Astrocyte of the spinal cord (primary cell): ENCODE results near the gene C4BPB.

Experiments used
- DNase-seq: peaks from one replicate; pipeline ENCODE4 v3.0.0; 2011; ENCODE audit warnings: low read depth, low spot score
- H3K4me3 ChIP-seq: 2 replicates; pipeline ENCODE4 v1.5.1; 2011; ENCODE audit warnings: low read depth, mild to moderate bottlenecking, low read length, moderate library complexity
- in situ Hi-C: cut with HindIII; loops from 2 replicates; pipeline ENCODE4 v1.10.0; 2017; ENCODE audit warnings: low sequenced_read_pairs
- TF ChIP-seq, protein P1 (sequence below): IDR thresholded peaks from 2 replicates; pipeline ENCODE4 v1.5.1; 2012; ENCODE audit warnings: low read depth, mild to moderate bottlenecking, low read length, inconsistent platforms

Gene C4BPB

DNA sequence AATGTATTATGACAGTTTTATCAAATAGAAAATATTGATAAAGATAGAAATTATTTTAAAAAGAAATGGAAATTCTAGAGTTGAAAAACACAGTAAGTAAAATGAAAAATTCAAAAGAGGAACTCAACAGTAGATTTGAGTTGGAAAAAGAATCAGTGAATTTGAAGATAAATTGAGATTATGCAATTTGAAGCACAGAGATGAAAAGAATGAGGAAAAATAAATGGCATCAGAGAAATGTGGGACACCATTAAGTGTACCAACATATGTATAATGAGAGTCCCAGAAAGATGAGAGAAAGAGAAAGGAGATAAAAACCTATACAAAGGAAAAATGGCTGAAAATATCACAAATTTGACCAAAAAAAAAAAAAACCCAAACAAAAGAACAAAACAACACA lies 40.4 kb downstream of the C4BPB start:
- TF ChIP-seq, protein P1, sequence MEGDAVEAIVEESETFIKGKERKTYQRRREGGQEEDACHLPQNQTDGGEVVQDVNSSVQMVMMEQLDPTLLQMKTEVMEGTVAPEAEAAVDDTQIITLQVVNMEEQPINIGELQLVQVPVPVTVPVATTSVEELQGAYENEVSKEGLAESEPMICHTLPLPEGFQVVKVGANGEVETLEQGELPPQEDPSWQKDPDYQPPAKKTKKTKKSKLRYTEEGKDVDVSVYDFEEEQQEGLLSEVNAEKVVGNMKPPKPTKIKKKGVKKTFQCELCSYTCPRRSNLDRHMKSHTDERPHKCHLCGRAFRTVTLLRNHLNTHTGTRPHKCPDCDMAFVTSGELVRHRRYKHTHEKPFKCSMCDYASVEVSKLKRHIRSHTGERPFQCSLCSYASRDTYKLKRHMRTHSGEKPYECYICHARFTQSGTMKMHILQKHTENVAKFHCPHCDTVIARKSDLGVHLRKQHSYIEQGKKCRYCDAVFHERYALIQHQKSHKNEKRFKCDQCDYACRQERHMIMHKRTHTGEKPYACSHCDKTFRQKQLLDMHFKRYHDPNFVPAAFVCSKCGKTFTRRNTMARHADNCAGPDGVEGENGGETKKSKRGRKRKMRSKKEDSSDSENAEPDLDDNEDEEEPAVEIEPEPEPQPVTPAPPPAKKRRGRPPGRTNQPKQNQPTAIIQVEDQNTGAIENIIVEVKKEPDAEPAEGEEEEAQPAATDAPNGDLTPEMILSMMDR, result no peak

DNA sequence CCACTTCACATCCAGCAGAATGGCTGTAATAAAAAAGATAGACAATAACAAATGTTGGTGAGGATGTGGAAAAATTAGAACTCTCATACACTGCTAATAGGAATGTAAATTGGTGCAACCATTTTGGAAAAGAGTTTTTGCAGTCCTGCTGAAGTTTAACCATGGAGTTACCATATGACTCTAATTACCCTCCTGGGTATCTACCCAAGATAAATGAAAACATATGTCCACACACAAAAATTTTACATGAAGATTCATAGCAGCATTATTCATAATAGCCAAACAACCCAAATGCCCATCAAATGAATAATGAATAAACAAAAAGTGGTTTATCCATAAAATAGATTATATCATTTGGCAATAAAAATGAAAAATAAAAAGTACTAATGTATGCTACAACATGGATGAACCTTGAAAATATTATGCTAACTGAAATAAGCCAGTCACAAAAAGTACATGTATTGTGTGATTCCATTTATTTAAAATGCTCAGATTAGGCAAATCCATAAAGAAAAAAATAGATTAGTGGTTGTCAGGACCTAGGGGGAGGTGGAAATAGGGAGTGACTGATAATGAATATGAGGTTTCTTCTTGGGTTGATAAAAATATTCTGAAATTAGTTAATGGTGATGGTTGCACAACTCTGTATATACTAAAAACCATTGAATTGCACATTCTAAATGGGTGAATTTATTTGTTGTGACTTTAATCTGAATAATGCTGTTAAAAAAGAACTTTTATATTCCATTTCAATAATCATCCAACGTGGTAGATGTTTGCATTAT lies 41.8 kb downstream of the C4BPB start:
- TF ChIP-seq, protein P1, result no peak
- no peak overlapping the region for H3K4me3 ChIP-seq
- in situ Hi-C loops, result no loop called here
- DNase-seq, result no peak

More for the DNA sequence above, 40.4 kb downstream of the C4BPB start:
- in situ Hi-C loops, result no loop called here
- DNase-seq, result no peak
- H3K4me3 ChIP-seq, result no peak overlapping the region

DNA sequence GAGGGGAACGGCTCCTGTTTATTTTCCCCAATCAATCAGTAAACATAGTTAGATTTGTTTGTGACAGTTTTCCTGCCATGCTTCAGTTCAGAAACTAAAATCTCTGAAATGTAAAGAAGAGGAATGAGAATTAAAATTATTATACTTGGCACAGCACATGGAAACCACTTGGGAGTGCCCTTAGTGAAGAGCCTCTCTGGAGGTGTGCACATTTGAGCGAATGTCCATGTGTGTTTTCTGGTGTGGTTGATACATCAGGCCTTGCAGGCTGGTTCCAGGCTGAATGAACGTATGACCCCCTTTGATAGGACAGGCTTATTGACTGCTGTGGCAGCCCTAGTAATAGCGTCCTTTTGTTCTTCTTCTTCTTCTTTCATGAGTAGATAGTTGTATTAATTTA lies 42.5 kb downstream of the C4BPB start:
- in situ Hi-C loops, result no loop called here
- H3K4me3 ChIP-seq, result no peak overlapping the region
- TF ChIP-seq, protein P1, result no peak
- no peak for DNase-seq

DNA sequence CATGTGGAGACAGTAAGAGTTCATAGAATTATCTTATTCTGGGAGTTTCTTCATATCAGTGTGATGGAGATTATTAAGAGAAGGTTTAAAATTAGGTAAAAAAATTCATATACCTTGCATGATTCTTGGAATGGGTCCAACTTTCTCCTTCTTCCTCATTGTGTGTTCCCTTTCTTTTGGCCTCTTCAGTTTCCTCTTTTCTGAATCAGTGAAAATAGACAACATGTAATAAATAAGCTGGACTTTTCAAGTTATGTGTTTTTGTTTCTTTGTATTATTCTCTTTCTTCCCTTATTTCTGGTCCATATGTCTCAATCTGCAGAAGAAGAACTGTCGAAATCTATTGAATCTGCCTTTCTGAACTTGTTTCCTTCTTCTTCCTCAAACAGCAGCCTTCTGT lies 45.9 kb downstream of the C4BPB start:
- no peak for DNase-seq
- in situ Hi-C loops, result no loop called here
- TF ChIP-seq, protein P1, result no peak
- H3K4me3 ChIP-seq, result no peak overlapping the region

DNA sequence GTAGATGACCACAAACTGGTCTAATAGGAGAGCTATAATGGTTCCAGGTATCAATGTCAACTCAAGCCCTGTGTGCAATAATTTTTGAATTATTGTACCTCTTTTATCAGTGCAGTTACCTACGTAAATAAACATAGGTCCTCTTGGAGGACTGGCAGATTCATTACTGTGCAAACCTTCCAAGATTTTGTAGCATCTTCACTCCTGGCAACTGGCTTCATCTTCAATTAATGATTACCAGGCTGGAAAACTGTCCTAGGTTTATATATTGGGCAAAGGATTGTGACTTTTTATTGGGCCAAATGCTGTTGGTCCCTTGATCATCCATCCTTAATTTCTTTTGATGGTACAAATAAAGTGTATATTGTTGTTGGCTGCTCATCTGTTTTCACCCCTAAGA lies 51.0 kb downstream of the C4BPB start:
- in situ Hi-C loops, result no loop called here
- no peak for DNase-seq
- TF ChIP-seq, protein P1, result no peak

DNA sequence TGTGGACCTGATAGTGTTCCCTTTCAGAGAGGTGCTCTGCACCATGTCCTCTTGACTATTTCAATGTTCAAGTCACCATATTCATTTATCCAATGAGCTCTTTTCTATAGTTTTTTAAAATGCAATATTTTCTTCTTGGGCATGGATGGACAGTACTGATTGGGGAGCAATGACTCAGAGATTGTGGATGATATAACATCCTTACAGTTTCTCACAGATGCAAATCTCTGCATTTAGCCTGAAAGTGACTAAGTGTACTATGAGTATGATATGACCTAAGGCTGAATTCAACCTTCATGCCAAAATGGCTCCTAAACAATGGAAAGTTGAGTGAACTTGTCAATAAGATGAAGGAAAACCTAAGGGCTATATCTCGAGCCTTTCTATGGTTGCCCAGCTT lies 51.9 kb downstream of the C4BPB start:
- TF ChIP-seq, protein P1, result no peak
- H3K4me3 ChIP-seq, result no peak overlapping the region
- in situ Hi-C loops, result no loop called here
- no peak for DNase-seq

More for the DNA sequence above, 51.0 kb downstream of the C4BPB start:
- no peak overlapping the region for H3K4me3 ChIP-seq
